DND-41 (cell line): Measurements from ENCODE around the gene HUNK.

Source experiments
- CTCF ChIP-seq: IDR thresholded peaks from 2 replicates; pipeline ENCODE4 v1.5.1; 2012; ENCODE audit warnings: borderline replicate concordance, low read length, moderate library complexity, mild to moderate bottlenecking; ENCODE audit not compliant: poor library complexity, severe bottlenecking; ENCODE audit errors: extremely low read depth
- EZH2 ChIP-seq: IDR thresholded peaks from 3 replicates; pipeline ENCODE4 v1.6.1; 2012; ENCODE audit warnings: borderline replicate concordance, low read depth, mild to moderate bottlenecking, moderate library complexity, low read length, inconsistent platforms; ENCODE audit not compliant: severe bottlenecking

GRCh38 chr21:31903896-31904295 lies 31.1 kb downstream of the HUNK start:
- no peak for TF ChIP-seq CTCF
- no peak for TF ChIP-seq EZH2
